ENCODE data around the gene ASB2.

The ASB2 gene

DNA sequence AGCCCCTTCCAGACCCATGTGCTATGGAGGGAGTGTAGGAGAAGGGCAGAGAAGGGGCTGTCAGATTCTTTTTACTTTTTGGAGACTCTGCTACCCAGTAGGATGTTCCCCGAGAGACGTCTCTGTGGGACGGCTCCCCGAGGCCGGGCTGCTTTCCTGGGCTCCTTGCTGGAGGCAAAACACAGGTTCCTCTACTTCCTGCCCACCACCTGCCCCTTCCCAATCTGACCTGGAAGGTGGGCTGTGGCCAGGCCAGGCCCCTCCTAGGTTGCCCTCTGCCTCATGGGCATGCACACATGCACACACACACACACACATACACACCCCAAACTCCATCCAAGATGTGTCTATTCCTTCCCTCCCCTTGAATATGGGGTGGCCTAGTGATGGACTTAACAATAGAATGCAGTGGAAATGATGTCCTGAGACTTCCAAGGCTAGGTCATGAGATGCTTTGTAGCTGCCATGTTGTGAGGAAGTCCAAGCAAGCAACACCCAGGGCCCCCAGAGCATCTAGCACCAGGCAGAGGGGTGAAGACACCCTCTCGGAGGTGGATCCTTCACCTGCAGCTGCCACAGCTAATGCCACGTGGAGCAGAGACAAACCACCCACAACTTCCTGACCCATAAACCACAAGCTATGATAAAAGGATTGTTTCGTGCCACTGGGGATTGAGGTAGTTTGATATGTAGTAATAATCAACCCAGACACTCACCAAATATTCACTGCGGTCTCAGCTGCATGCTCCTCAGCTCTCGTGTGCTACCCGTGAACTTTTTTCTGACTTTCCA lies 1.6 kb upstream of the ASB2 start:
- DNase-seq: no peak

- no peak for DNase-seq
Observed at GRCh38 chr14:93977171-93977570, 801 bp upstream of the ASB2 start.

GRCh38 chr14:93975791-93976476 lies 436 bp downstream of the ASB2 start:
- DNase-seq: no peak

GRCh38 chr14:93974833-93975232 lies 1.5 kb downstream of the ASB2 start:
- DNase-seq: no peak

GRCh38 chr14:93974299-93974698 lies 2.1 kb downstream of the ASB2 start:
- no peak for DNase-seq

- no peak for DNase-seq
Observed at GRCh38 chr14:93973607-93974006, 2.8 kb downstream of the ASB2 start.

- no peak for DNase-seq
Observed at GRCh38 chr14:93972618-93973205, 3.7 kb downstream of the ASB2 start.

GRCh38 chr14:93971635-93972027 lies 4.7 kb downstream of the ASB2 start:
- DNase-seq: no peak

GRCh38 chr14:93970965-93971634 lies 5.3 kb downstream of the ASB2 start:
- no peak for DNase-seq

DNA sequence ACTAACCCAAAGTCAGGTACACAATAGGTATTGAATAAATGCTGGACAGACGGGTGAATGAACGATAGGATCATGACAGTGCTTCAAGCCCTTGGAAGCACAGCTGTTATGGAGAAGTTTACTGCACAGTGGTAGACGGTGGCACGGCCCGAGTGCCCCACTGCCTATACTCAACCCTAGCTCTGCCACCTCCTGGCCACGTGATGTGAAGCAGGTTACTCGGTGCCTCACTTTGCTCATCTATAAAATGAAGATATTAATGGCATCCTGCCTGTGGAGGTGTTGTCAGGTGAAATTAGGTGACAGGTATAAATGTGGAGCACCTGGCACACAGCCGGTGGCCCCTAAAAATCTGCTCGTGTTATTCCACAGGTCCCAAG lies 5.8 kb downstream of the ASB2 start:
- no peak for DNase-seq

DNA sequence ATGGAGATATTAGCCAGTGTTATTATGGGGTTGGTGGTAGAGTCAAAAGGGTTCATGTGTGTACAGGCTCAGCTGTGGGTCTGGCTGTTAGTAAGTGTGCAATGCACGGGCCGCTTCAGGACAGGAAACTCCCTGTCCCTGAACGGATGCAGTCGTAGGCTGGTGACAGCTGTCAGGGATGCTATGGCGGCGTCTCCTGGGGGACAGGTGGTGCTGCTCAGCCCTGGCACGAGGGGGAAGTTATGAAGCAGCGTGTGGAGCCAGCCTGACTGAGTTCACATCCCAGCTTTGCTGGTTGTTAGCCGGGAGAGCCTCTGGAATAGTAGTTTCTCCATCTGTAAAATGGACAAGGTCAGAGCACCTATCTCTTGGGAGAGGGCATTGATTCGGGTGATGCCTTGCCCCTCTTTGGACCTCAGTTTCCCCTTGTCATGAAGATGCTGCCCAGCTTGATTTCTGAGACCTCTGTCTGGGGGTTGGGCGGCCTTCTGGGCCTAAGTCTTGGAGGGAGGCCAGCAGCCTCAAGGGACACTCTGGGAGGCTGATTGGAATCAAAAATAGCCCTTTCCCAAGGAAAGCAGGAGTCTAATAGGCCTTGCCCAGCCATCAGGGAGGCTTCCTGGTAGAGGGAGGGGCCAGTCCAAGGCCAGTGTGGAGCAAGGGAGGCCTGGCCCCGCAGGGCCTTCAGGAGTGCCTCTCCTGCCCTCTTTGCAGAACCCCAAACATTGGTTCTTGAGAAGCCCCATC lies 7.1 kb downstream of the ASB2 start:
- DNase-seq: no peak

DNA sequence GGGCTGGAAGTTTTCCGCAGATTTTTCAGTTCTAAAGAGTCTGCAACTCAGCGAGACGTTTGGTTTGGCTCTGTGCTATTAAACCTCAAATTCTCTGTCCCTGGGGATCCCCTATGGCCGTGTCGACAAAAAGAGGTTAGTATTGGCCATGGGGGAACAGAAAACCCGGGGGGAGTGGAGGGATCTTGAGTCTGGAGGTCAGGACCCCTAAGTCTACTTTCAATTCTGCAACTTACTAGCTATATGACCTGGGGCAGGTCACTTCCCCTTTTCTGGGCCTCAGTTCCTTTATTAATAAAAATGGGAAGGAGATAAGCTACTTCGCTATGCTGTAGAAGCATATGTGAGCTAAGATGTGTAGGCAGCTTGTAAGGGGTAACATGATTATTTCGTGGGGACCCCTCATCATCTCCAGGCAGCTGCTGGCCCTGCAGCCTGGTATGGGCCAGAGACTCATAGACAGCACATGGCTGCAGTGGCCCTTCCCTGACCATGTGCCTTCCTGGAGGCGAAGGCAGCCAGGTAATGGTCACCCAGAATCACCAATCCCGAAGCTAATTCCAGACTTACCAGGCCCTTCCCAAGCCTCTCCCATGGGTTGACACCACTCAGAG lies 8.6 kb downstream of the ASB2 start:
- no peak for DNase-seq

- no peak for DNase-seq
Observed at GRCh38 chr14:93965946-93966474, 10.4 kb downstream of the ASB2 start.

- DNase-seq: no peak
Observed at GRCh38 chr14:93965287-93965821, 11.0 kb downstream of the ASB2 start.

GRCh38 chr14:93964820-93965286 lies 11.5 kb downstream of the ASB2 start:
- DNase-seq: no peak

DNA sequence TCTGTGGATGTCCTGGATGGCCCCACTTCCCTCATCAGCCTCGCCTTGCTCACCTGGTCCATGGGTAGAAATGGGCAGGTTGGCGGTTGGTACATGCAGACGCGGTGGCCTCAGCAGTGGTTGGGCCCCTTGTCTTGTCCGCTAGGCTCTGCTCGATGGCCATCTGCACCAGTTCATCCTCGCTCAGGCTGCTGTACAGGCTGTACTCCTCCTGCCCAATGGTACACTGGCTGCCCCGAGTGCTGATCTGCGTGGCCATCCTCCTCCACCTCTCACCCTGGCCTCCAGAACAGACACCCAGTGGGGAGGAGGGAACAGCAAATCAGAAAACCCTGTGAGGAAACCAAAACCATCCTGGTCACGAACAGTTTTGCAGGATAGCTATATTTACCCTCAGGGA lies 12.1 kb downstream of the ASB2 start:
- DNase-seq: no peak

DNA sequence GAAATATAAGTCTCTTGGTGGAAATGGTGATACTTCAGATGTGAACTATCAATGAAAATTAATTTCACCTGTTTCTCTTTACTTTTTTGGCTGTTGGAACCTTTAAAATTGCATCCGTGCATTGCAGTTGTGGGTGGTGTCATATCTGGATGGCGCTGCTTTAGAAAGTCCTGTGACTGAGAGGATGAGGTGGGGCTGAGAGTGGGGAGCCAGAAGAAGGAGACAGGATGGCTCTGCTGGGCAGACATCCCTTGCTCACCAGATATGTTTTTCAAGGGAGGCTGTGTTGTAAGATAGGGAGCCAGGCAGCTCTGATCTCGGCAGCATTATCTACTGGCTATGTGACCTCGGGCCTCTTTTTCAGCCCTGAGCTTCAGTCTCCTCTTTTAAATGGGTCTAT lies 12.7 kb downstream of the ASB2 start:
- no peak for DNase-seq

DNA sequence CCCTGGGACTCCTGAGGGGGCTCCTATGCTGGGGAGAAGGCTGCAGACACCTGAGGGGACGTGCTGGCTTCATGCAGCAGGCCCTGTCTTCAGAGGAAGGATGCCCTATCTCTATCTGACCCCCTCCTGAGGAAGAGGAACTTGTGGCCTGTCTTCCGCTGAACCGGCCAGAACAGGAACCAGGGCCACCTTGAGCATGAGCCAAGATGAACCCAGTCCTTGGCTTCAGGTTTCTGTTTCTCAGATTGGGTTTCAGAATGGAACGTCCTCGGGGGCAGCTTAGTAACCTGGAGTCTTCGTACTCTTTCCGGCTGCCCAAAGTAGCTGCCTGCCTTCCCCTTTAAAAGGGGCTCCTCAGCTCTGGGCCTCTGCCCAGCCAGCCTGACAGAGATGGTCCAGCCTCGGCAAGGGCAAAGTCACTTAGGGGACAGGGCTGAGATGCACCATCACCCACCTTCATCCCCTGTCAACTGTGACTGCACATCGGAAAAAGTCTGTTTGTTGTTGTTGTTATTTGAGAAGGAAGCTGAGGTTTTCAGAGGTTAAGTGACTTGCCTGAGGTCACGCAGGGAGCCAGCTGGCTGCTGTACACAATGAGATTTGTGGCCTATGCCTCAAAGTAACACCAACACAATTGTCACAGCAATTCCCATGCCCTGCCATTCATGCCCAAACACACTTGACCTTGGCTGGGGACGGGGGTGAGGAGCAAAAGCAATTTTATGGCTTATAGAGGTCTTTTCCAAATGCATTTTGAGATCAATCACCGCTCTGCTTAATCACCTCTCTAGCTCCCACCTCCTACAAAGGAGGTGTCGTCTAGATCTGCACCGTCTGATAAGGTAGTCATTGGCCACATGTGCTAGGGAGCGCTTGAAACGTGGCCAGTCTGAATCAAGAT lies 13.4 kb downstream of the ASB2 start:
- DNase-seq: no peak

DNA sequence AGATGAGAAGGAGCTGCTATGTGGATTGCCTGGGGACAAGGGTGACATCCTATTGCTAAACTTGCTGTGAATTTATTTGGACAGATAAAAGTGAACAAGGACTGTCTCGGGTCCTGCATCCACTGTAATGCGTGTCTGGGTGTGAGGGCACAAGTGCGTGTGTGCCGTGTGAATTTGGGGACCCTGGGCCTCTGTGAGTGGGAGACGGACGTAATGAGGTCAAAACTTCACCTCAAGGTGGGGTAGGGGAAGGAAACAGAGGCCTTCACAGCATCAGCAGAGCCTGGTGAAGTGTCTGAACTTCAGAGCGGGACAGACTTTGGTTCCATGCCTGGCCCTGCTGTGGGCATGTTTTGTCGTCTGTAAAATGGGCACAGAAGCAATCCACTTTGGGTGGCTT lies 14.8 kb downstream of the ASB2 start:
- no peak for DNase-seq

- no peak for DNase-seq
Observed at GRCh38 chr14:93960774-93961438, 15.5 kb downstream of the ASB2 start.

Measured in NCI-H1930 (cell line).